Measurements from ENCODE around the gene ZNF182.

ZNF182 gene

DNA sequence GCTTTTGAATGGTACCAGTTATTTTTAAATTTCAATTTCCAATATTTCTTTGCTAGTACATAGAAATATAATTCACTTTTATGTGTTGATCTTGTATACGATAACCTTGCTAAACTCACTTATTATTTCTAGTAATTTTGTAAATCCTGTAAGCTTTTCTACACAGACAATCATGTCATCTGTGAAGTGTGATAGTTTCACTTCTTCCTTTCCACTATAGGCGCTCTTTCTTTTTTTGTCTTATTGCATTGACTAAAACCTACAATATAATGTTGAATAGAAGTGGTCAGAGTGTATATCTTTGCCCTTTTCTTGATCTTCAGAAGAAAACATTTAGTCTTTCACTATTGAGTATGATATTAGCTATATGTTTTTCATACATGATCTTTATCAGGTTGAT lies 76.6 kb downstream of the ZNF182 start:
- DNase-seq (ENCODE audit: low read depth, low spot score), result no peak
- H3K27ac ChIP-seq, result no peak overlapping the region

Measured in epithelial cell of prostate (primary cell).